ENCODE results near the gene C1orf50.

DNA sequence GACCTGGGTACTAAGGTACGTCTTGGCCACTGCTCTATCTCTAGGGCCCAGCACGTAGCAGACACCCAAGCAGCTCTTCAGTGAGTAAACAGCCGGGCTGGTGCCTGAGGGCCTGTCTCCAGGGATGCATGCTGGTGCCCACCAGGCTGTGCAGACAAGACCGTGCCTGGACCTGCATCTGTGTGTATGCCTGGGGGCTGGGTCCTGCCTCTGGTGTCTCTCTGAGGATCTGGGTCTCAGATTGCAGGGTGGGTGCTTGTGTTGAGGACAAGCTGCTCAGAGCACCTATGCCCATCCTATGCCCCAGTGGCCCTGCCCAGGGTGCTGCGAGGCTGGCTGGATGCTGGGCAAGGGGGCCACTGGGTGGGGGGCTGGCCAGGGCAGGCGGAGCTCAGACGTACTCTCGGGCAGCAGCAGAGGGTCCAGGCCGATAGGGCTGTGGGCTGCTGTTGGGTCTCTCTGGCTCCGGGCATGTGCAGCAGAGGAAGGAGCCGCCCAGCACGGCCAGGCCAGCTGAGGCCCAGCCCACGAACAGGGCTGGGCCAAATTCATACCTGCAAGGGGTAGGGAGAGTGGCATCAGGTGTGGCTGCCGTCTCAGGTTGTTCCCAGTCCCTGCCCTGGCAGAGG is 31.5 kb upstream of the C1orf50 start:
- TF ChIP-seq EZH2 (IDR thresholded peaks at IDR 0.05; ENCODE audit: low read length, unreplicated experiment), result no peak
- TF ChIP-seq, protein P1, sequence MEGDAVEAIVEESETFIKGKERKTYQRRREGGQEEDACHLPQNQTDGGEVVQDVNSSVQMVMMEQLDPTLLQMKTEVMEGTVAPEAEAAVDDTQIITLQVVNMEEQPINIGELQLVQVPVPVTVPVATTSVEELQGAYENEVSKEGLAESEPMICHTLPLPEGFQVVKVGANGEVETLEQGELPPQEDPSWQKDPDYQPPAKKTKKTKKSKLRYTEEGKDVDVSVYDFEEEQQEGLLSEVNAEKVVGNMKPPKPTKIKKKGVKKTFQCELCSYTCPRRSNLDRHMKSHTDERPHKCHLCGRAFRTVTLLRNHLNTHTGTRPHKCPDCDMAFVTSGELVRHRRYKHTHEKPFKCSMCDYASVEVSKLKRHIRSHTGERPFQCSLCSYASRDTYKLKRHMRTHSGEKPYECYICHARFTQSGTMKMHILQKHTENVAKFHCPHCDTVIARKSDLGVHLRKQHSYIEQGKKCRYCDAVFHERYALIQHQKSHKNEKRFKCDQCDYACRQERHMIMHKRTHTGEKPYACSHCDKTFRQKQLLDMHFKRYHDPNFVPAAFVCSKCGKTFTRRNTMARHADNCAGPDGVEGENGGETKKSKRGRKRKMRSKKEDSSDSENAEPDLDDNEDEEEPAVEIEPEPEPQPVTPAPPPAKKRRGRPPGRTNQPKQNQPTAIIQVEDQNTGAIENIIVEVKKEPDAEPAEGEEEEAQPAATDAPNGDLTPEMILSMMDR (conservative IDR thresholded peaks at IDR 0.05; ENCODE audit: low read depth, low read length), result no peak
- TF ChIP-seq EZH2phosphoT487 (IDR thresholded peaks at IDR 0.05; ENCODE audit: borderline replicate concordance, low read length), result no peak

Measured in PC-3 (cell line).